Measurements from ENCODE around the gene ZNF280B. TPM values are rescaled to one million over a fixed set of nuclear protein-coding genes. Genes with fewer than 3 reads are reported as not detected.
A peak's percentile ranks its signal among the peaks of the same experiment; 100 is the strongest.
"Not testable (repeated sequence)": the region's sequence is repeated elsewhere in the genome, so short reads cannot be mapped to it uniquely, and the experiment has no call there.

The ZNF280B gene
- total RNA-seq, 2 experiments from 2014 or later, result 2.1 to 2.4 TPM

GRCh38 chr22:22515890-22516289 is 7.3 kb upstream of the ZNF280B start:
- no peak overlapping the region for H3K27ac Mint-ChIP-seq
- intact Hi-C loops (cut with micrococcal nuclease), result no loop called here
- no peaks in the 10 kb centered on the region for H3K4me1 Mint-ChIP-seq (ENCODE audit: low read depth)
- H3K27me3 Mint-ChIP-seq, result peaks cover 17% of the 10 kb centered on the region
- ChIA-PET CTCF (interaction anchor here (1.2 kb wide), 1 partner anchor 11 kb away, joined by 3 read pairs; no protein-coding TSS in a partner anchor), POLR2A (no interaction called here)
- no peak for DNase-seq
- H3K9me3 Mint-ChIP-seq, result no peaks in the 10 kb centered on the region
- no peaks in the 10 kb centered on the region for H3K36me3 Mint-ChIP-seq
- H3K4me3 Mint-ChIP-seq, result no peak overlapping the region

DNA sequence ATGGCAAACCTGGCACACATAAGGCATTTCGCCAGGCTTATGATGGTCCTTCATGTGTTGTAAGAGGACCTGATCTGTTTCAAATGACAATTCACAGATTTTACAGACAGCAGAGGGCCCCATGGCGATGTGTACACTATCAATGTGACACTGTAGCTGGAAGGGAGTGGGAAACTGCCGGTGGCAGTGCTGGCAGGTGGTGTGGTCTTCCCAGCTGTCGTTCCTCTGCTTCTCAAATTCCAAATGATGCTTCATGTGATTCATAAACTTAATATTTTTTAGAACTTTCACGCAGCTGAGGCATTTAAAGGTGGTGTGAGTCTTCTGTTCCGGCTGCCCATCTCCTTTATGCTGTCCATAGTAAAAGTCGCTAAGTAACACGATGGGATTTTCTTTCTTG is 5.9 kb upstream of the ZNF280B start:
- H3K36me3 Mint-ChIP-seq; H3K27ac Mint-ChIP-seq; POLR2A ChIA-PET; intact Hi-C loops (cut with micrococcal nuclease); DNase-seq; H3K4me1 Mint-ChIP-seq (ENCODE audit: low read depth); H3K9me3 Mint-ChIP-seq; H3K4me3 Mint-ChIP-seq: not testable (repeated sequence)
- H3K27me3 Mint-ChIP-seq, result peaks cover 17% of the 10 kb centered on the region
- CTCF ChIA-PET, result interaction anchor here (1.2 kb wide), 1 partner anchor 10 kb away, joined by 3 read pairs; no protein-coding TSS in a partner anchor

DNA sequence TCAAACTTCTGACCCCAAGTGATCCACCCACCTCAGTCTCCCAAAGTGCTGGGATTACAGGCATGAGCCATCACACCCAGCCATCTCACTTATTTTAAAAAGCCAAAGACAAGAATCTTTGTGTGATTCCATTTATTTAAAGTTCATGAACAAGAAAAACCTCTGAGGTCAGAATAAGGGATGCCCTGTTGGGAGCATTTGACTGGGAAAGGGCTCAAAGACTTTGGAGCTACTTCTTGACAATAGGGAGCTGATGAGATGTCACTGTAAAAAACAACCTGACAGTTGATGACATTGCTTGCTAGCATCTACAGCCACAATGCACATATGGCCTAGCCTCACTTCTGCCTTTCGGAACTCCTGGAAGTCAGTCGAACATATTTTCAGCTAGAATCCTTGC is 5.1 kb upstream of the ZNF280B start:
- H3K4me3 Mint-ChIP-seq, result no peak overlapping the region
- no peak overlapping the region for H3K27ac Mint-ChIP-seq
- H3K4me1 Mint-ChIP-seq (ENCODE audit: low read depth), result peaks cover 4% of the 10 kb centered on the region
- ChIA-PET CTCF (no interaction called here), POLR2A (no interaction called here)
- H3K27me3 Mint-ChIP-seq, result peaks cover 17% of the 10 kb centered on the region
- H3K9me3 Mint-ChIP-seq, result peaks cover 11% of the 10 kb centered on the region
- DNase-seq, result no peak
- intact Hi-C loops (cut with micrococcal nuclease), result no loop called here
- no peaks in the 10 kb centered on the region for H3K36me3 Mint-ChIP-seq

GRCh38 chr22:22512951-22513350 is 4.4 kb upstream of the ZNF280B start:
- intact Hi-C loops (cut with micrococcal nuclease), result no loop called here
- POLR2A ChIA-PET, result no interaction called here
- Mint-ChIP-seq H3K27me3 (peaks cover 17% of the 10 kb centered on the region), H3K27ac (no peak overlapping the region), H3K36me3 (no peaks in the 10 kb centered on the region), H3K9me3 (peaks cover 11% of the 10 kb centered on the region), H3K4me1 (ENCODE audit: low read depth) (peaks cover 4% of the 10 kb centered on the region), H3K4me3 (no peak overlapping the region)
- CTCF ChIA-PET, result no interaction called here
- no peak for DNase-seq

DNA sequence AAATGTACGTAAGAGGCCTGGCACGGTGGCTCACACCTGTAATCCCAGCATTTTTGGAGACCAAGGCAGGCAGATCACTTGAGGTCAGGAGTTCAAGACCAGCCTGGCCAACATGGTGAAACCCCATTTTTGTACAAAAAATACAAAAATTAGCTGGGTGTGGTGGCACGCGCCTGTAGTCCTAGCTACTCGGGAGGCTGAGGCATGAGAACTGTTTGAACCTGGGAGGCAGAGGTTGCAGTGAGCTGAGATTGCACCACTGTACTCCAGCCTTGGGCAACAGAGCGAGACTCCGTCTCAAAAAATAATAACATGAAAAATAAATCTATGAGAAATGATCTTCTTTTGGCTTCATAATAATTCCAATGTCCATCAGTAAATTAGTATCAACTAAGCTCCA is 2.3 kb upstream of the ZNF280B start:
- Mint-ChIP-seq H3K9me3 (peaks cover 11% of the 10 kb centered on the region), H3K27me3 (peaks cover 13% of the 10 kb centered on the region), H3K4me1 (ENCODE audit: low read depth) (peaks cover 18% of the 10 kb centered on the region)
- H3K36me3 Mint-ChIP-seq; intact Hi-C loops (cut with micrococcal nuclease); H3K4me3 Mint-ChIP-seq; CTCF ChIA-PET; DNase-seq; POLR2A ChIA-PET; H3K27ac Mint-ChIP-seq: not testable (repeated sequence)

- H3K27ac Mint-ChIP-seq; POLR2A ChIA-PET; H3K4me3 Mint-ChIP-seq; DNase-seq; intact Hi-C loops (cut with micrococcal nuclease); H3K27me3 Mint-ChIP-seq: not testable (repeated sequence)
- Mint-ChIP-seq H3K9me3 (peaks cover 11% of the 10 kb centered on the region), H3K36me3 (peaks cover 12% of the 10 kb centered on the region), H3K4me1 (ENCODE audit: low read depth) (peaks cover 18% of the 10 kb centered on the region)
- CTCF ChIA-PET, result interaction anchor here (1.5 kb wide), 1 partner anchor 76 kb away, joined by 5 read pairs; no protein-coding TSS in a partner anchor
These were observed 1.4 kb upstream of the ZNF280B start for GRCh38 chr22:22509912-22510311.

DNA sequence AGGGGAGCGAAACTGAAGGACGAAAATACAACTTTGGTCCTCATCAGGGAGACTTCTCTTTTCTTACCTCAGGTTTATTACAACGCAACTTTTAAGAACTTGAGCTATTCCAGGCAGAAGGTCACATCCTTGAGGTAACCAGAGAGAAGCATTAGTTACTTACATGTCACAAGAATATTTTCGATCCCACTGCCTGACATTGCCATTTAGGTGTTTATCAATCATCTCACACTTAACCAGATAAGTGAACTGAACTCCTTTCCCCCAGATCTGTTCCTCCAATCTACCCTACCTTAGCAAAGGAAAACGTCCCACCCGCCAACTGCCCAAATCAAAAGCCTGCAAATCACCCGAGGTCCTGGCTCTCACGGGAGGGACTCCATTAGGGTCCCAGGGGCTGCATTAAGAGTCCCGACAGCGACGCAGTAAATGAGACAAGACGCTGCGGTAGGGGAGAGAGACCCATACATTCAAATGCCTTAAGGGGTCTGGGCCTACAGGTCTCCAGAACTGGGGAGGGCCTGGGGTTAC is 734 bp downstream of the ZNF280B start:
- no peak overlapping the region for H3K27ac Mint-ChIP-seq
- H3K4me3 Mint-ChIP-seq, result peak overlapping the region; percentile 65
- no peak for DNase-seq
- intact Hi-C loops (cut with micrococcal nuclease), result no loop called here
- POLR2A ChIA-PET, result no interaction called here
- H3K27me3 Mint-ChIP-seq, result peaks cover 3% of the 10 kb centered on the region
- CTCF ChIA-PET, result interaction anchor here (0.9 to 1.3 kb wide), 4 partner anchors 11 to 79 kb away, joined by 3 to 5 read pairs (median 4); partner anchors contain the start of gene PRAME
- peaks cover 21% of the 10 kb centered on the region for H3K36me3 Mint-ChIP-seq
- H3K4me1 Mint-ChIP-seq (ENCODE audit: low read depth), result peaks cover 18% of the 10 kb centered on the region
- H3K9me3 Mint-ChIP-seq, result peaks cover 11% of the 10 kb centered on the region

DNA sequence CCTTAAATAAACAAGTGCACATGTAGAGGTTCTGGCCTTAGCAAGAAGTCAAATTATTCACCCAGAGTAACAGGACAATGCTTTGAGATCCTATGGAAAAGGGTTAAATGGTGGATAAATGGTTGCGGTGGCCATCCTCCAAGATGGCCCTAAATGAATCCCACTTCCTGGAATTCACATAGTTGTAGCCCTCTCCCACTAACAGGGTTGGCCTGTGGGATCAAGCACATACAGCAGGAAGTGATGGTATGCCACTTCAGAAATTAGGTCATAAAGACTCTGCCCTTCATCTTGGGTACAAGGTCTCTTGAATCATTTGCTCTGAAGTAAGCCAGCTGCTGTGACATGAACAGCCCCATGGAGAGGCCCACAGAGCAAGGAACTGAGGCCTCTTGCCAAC is 1.8 kb downstream of the ZNF280B start:
- H3K36me3 Mint-ChIP-seq, result peaks cover 24% of the 10 kb centered on the region
- H3K9me3 Mint-ChIP-seq, result peaks cover 11% of the 10 kb centered on the region
- no peak for DNase-seq
- intact Hi-C loops (cut with micrococcal nuclease), result no loop called here
- CTCF ChIA-PET, result interaction anchor here (0.6 to 1.2 kb wide), 2 partner anchors 26 to 80 kb away, joined by 4 read pairs; no protein-coding TSS in a partner anchor
- H3K27me3 Mint-ChIP-seq, result no peaks in the 10 kb centered on the region
- peaks cover 18% of the 10 kb centered on the region for H3K4me1 Mint-ChIP-seq (ENCODE audit: low read depth)
- POLR2A ChIA-PET, result no interaction called here
- H3K4me3 Mint-ChIP-seq, result no peak overlapping the region
- no peak overlapping the region for H3K27ac Mint-ChIP-seq

DNA sequence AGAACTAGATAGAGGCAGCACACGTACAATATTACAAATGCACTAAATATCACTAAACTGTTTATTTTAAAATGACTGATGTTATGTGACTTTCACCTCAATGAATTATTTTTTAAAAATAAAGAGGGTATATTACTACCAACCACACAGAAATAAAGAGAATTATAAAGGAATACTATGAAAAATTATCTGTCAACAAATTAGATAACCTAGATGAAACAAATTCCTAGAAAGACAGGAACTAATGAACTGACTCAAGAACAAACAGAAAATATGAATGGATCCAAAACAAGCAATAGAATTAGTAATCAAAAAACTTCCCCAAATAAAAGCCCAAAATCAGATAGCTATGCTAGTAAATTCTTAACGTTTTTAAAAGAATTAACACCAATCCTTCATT is 10.3 kb downstream of the ZNF280B start:
- H3K36me3 Mint-ChIP-seq, result peaks cover 9% of the 10 kb centered on the region
- intact Hi-C loops (cut with micrococcal nuclease), result no loop called here
- H3K4me1 Mint-ChIP-seq (ENCODE audit: low read depth), result no peaks in the 10 kb centered on the region
- CTCF ChIA-PET, result no interaction called here
- DNase-seq, result no peak
- no peaks in the 10 kb centered on the region for H3K9me3 Mint-ChIP-seq
- POLR2A ChIA-PET, result no interaction called here
- no peak overlapping the region for H3K27ac Mint-ChIP-seq
- no peak overlapping the region for H3K4me3 Mint-ChIP-seq
- H3K27me3 Mint-ChIP-seq, result no peaks in the 10 kb centered on the region

- H3K4me1 Mint-ChIP-seq (ENCODE audit: low read depth); intact Hi-C loops (cut with micrococcal nuclease); CTCF ChIA-PET; H3K27ac Mint-ChIP-seq; H3K9me3 Mint-ChIP-seq; H3K27me3 Mint-ChIP-seq; DNase-seq; H3K4me3 Mint-ChIP-seq; POLR2A ChIA-PET: not testable (repeated sequence)
- H3K36me3 Mint-ChIP-seq, result peaks cover 17% of the 10 kb centered on the region
These were observed 17.0 kb downstream of the ZNF280B start for GRCh38 chr22:22491589-22491988.

DNA sequence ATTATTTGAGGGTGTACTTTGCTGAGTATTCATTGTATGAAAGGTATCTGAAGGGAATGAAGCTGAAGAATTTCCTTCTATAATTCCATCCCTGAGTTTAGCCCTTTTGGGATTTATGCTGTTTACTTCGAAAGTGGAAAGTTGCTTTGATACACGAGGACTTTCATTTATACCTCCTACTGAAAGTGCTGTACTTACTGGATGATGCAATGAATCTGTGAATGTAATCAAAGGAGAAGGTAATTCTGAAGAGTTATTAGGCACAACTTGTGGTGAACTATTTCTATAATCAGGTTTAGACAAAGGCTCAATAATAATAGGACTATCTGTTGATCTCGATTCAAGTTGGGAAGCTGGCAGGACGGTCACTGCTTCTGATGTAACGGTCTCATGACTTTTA is 19.8 kb downstream of the ZNF280B start:
- no peak for DNase-seq
- no peaks in the 10 kb centered on the region for H3K9me3 Mint-ChIP-seq
- intact Hi-C loops (cut with micrococcal nuclease), result no loop called here
- no peak overlapping the region for H3K27ac Mint-ChIP-seq
- H3K27me3 Mint-ChIP-seq, result no peaks in the 10 kb centered on the region
- no peaks in the 10 kb centered on the region for H3K4me1 Mint-ChIP-seq (ENCODE audit: low read depth)
- CTCF ChIA-PET, result interaction anchor here (1.8 kb wide), 1 partner anchor 20 kb away, joined by 10 read pairs; the partner anchor contains the start of gene ZNF280B
- peaks cover 22% of the 10 kb centered on the region for H3K36me3 Mint-ChIP-seq
- POLR2A ChIA-PET, result no interaction called here
- no peak overlapping the region for H3K4me3 Mint-ChIP-seq

GRCh38 chr22:22487869-22488597 is 20.5 kb downstream of the ZNF280B start:
- Mint-ChIP-seq H3K27me3 (no peaks in the 10 kb centered on the region), H3K9me3 (no peaks in the 10 kb centered on the region), H3K27ac (no peak overlapping the region), H3K4me3 (no peak overlapping the region), H3K4me1 (ENCODE audit: low read depth) (no peaks in the 10 kb centered on the region), H3K36me3 (peaks cover 17% of the 10 kb centered on the region)
- ChIA-PET POLR2A (no interaction called here), CTCF (interaction anchor here (1.8 kb wide), 1 partner anchor 21 kb away, joined by 10 read pairs; the partner anchor contains the start of gene ZNF280B)
- no peak for DNase-seq
- intact Hi-C loops (cut with micrococcal nuclease), result no loop called here

DNA sequence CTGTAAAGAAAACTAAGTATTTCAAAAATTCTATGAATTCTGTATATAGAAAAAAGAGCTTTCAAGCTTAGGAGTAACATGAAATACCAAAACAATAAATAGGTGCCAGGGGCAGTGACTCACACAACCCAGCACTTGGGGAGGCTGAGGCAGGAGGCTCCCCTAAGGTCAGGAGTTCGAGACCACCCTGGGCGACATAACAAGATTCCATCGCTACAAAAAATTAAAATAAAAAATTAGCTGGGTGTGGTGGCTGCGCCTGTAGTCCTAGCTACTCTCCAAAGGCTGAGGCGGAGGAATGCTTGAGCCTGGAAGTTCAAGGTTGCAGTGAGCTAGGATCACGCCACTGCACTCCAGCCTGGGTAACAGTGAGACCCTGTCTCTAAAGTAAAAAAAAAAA is 21.5 kb downstream of the ZNF280B start:
- peaks cover 17% of the 10 kb centered on the region for H3K36me3 Mint-ChIP-seq
- intact Hi-C loops (cut with micrococcal nuclease), result no loop called here
- POLR2A ChIA-PET, result no interaction called here

More for the DNA sequence above, 21.5 kb downstream of the ZNF280B start:
- Mint-ChIP-seq H3K27ac (no peak overlapping the region), H3K4me3 (no peak overlapping the region), H3K4me1 (ENCODE audit: low read depth) (no peaks in the 10 kb centered on the region), H3K9me3 (no peaks in the 10 kb centered on the region), H3K27me3 (no peaks in the 10 kb centered on the region)
- CTCF ChIA-PET, result interaction anchor here (1.2 to 1.4 kb wide), 3 partner anchors 22 to 267 kb away, joined by 3 to 5 read pairs (median 3); partner anchors contain the start of gene ZNF280B
- no peak for DNase-seq

All from activated CD4-positive, alpha-beta memory T cell treated with anti-CD3 and anti-CD28 coated beads for 36 hours (primary cell).